Panc1 (cell line): ENCODE data around the gene DGKZ. TPM values are rescaled to one million over a fixed set of nuclear protein-coding genes. Genes with fewer than 3 reads are reported as not detected.

Experiments
- ATAC-seq: fragments of 200-7000 bp; cut with Tn5 transposase; 2 replicates; pipeline ENCODE4 v1.9.1; 2020; ENCODE audit warnings: mild to moderate bottlenecking, moderate library complexity
- BruUV-seq: library from RNA; stranded (reverse); fragments of 400-500 nt; replicated peaks from 2 replicates; lab custom pipeline; 2021; lab: Mats Ljungman, UMichigan
- CTCF ChIA-PET: fragments of 300-600 bp; sonication (Branson Sonifier 250); formaldehyde crosslinking; loops from one replicate; lab custom pipeline; 2022; ENCODE audit warnings: antibody characterized with exemption; lab: Charles Lee
- POLR2A ChIA-PET: fragments of 300-600 bp; sonication (Branson Sonifier 250); formaldehyde crosslinking; loops from one replicate; lab custom pipeline; 2022; ENCODE audit warnings: antibody characterized with exemption; lab: Charles Lee
- DNase-seq: peaks from one replicate; pipeline ENCODE4 v3.0.0-alpha.2; 2010; ENCODE audit warnings: low read depth, low spot score
- H3K27ac ChIP-seq: 2 replicates; pipeline ENCODE4 v1.5.1; 2011; ENCODE audit warnings: mild to moderate bottlenecking, low read length, inconsistent platforms
- H3K27me3 ChIP-seq: fragments of 200-500 bp; sonication (Bioruptor generic); 2 replicates; pipeline ENCODE4 v1.6.0; 2014; ENCODE audit warnings: low read length, inconsistent platforms; ENCODE audit not compliant: control insufficient read depth, insufficient read depth
- H3K36me3 ChIP-seq: fragments of 200-500 bp; sonication (Bioruptor generic); 2 replicates; pipeline ENCODE4 v1.5.1; 2014; ENCODE audit warnings: inconsistent platforms, mild to moderate bottlenecking, low read length, moderate library complexity; ENCODE audit not compliant: control insufficient read depth, insufficient read depth
- H3K4me1 ChIP-seq: 2 replicates; pipeline ENCODE4 v1.5.1; 2011; ENCODE audit warnings: inconsistent platforms, mild to moderate bottlenecking, low read length, moderate library complexity; ENCODE audit not compliant: control insufficient read depth, insufficient read depth
- H3K4me3 ChIP-seq, 2 experiments: 2 replicates each; pipeline ENCODE4 v1.5.1; 2011 to 2012; ENCODE audit warnings: low read depth in 2 of 2, low read length in 2 of 2, mild to moderate bottlenecking in 2 of 2, inconsistent platforms in 1 of 2, moderate library complexity in 1 of 2
- H3K9me3 ChIP-seq: fragments of 200-500 bp; sonication (Bioruptor generic); 2 replicates; pipeline ENCODE4 v1.5.1; 2014; ENCODE audit warnings: low read depth, mild to moderate bottlenecking, inconsistent platforms, low read length, moderate library complexity; ENCODE audit not compliant: control insufficient read depth, insufficient read depth
- CTCF ChIP-seq: fragments of 450-650 bp; IDR thresholded peaks from 2 replicates; pipeline ENCODE4 v1.5.1; 2017; ENCODE audit warnings: mild to moderate bottlenecking
- POLR2AphosphoS5 ChIP-seq: IDR thresholded peaks from 2 replicates; pipeline ENCODE4 v1.6.1; 2012; ENCODE audit warnings: mild to moderate bottlenecking, low read depth, low read length, moderate library complexity
- REST ChIP-seq, 2 experiments: IDR thresholded peaks; 2 replicates each; pipeline ENCODE4 v1.6.1; 2011 to 2012; ENCODE audit warnings: low read depth in 2 of 2, control low read depth in 1 of 2, low read length in 1 of 2, mild to moderate bottlenecking in 1 of 2, moderate library complexity in 1 of 2; ENCODE audit not compliant: insufficient read depth in 1 of 2
- SIN3A ChIP-seq: IDR thresholded peaks from 2 replicates; pipeline ENCODE4 v1.6.1; 2012; ENCODE audit warnings: low read depth, mild to moderate bottlenecking, low read length, moderate library complexity, borderline replicate concordance; ENCODE audit not compliant: insufficient read depth
- TCF7L2 ChIP-seq: IDR thresholded peaks from 2 replicates; pipeline ENCODE4 v1.6.1; 2011; ENCODE audit warnings: mild to moderate bottlenecking, low read depth, low read length, inconsistent platforms
- in situ Hi-C: cut with HindIII; loops from 2 replicates; pipeline ENCODE4 v1.10.0; 2016; ENCODE audit warnings: low sequenced_read_pairs, low pct_unique_long_range_greater_than_20kb
- intact Hi-C: fragments of 100-400 bp; cut with micrococcal nuclease; formaldehyde crosslinking; loops from one replicate; pipeline ENCODE4 v1.10.0; 2022; ENCODE audit not compliant: unreplicated experiment
- total RNA-seq: library from RNA; stranded (reverse); gene quantifications from one replicate; pipeline ENCODE4 v1.2.1, GENCODE V29; 2021; ENCODE audit not compliant: unreplicated experiment

Gene DGKZ
- total RNA-seq, 1 experiment from 2014 or later = 104 TPM

- H3K4me3 ChIP-seq = no peak overlapping the region
- peaks cover 27% of the 10 kb centered on the region for H3K4me1 ChIP-seq
- ATAC-seq = no peak
- H3K9me3 ChIP-seq = no peaks in the 10 kb centered on the region
- no peaks in the 10 kb centered on the region for H3K36me3 ChIP-seq
- H3K27ac ChIP-seq = no peak overlapping the region
- no TSS peak for BruUV-seq
- no peak for DNase-seq
- ChIA-PET CTCF (interaction anchor here (0.6 kb wide), 1 partner anchor 1575 kb away, joined by 3 read pairs; no protein-coding TSS in a partner anchor), POLR2A (interaction anchor here (0.6 to 0.7 kb wide), 2 partner anchors 13 to 16 kb away, joined by 4 read pairs; no protein-coding TSS in a partner anchor)
- TF ChIP-seq POLR2AphosphoS5 (no peak), CTCF (no peak), TCF7L2 (no peak), SIN3A (no peak), REST (IDR thresholded peaks at IDR 0.05; ENCODE audit: insufficient read depth in 1 of 2, low read depth in 2 of 2, low read length in 1 of 2) (no peak)
- in situ Hi-C loops = no loop called here
- no peaks in the 10 kb centered on the region for H3K27me3 ChIP-seq
- intact Hi-C loops = no loop called here
Observed at GRCh38 chr11:46350695-46351094, 3.4 kb downstream of the DGKZ start.

GRCh38 chr11:46351148-46351547 is 3.9 kb downstream of the DGKZ start:
- BruUV-seq = no TSS peak
- DNase-seq (no peak), ATAC-seq (no peak)
- no peak overlapping the region for H3K27ac ChIP-seq
- no peak overlapping the region for H3K4me3 ChIP-seq
- no peaks in the 10 kb centered on the region for H3K9me3 ChIP-seq
- ChIA-PET CTCF (interaction anchor here (1.4 kb wide), 2 partner anchors 10 to 16 kb away, joined by 3 to 6 read pairs; no protein-coding TSS in a partner anchor), POLR2A (interaction anchor here (0.7 kb wide), 1 partner anchor 12 kb away, joined by 4 read pairs; no protein-coding TSS in a partner anchor)
- intact Hi-C loops = no loop called here
- no peaks in the 10 kb centered on the region for H3K36me3 ChIP-seq
- H3K27me3 ChIP-seq = no peaks in the 10 kb centered on the region
- in situ Hi-C loops = no loop called here
- H3K4me1 ChIP-seq = peaks cover 27% of the 10 kb centered on the region
- no peak for TF ChIP-seq POLR2AphosphoS5
- TF ChIP-seq TCF7L2 = no peak

DNA sequence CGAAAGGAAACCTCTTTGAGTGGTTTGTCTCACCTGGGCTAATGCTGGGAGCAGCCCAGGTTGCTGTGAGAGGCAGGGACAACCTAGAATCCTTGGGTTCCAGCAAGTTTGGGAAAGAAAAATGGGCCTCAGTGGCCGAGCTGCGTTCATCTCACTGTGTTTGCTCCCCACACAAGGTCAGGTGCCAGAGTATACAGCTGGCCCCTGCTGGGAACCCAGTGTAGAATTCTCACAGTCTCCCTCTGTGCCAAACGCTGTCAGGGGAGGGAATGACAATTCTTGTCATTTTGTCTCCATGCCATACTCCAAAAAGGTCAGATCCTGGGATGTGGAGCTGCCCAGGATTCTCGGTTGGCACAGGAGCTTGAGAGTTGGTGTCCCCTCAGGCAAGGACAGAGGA is 4.3 kb downstream of the DGKZ start:
- intact Hi-C loops = no loop called here
- H3K27ac ChIP-seq = no peak overlapping the region
- no TSS peak for BruUV-seq
- ATAC-seq (no peak), DNase-seq (no peak)
- no peaks in the 10 kb centered on the region for H3K36me3 ChIP-seq
- no peaks in the 10 kb centered on the region for H3K9me3 ChIP-seq
- no peak overlapping the region for H3K4me3 ChIP-seq
- CTCF ChIA-PET = interaction anchor here (1.4 kb wide), 2 partner anchors 10 to 15 kb away, joined by 3 to 6 read pairs; no protein-coding TSS in a partner anchor
- no peaks in the 10 kb centered on the region for H3K27me3 ChIP-seq
- H3K4me1 ChIP-seq = peaks cover 27% of the 10 kb centered on the region
- no peak for TF ChIP-seq REST (IDR thresholded peaks at IDR 0.05; ENCODE audit: insufficient read depth in 1 of 2, low read depth in 2 of 2, low read length in 1 of 2)
- no peak for TF ChIP-seq SIN3A
- no peak for TF ChIP-seq TCF7L2
- TF ChIP-seq CTCF = no peak
- TF ChIP-seq POLR2AphosphoS5 = no peak
- in situ Hi-C loops = no loop called here
- POLR2A ChIA-PET = no interaction called here
